Activated CD4-positive, alpha-beta T cell treated with anti-CD3 and anti-CD28 coated beads for 48 hours (primary cell): Measurements from ENCODE around the gene DLX1.
"Not testable (repeated sequence)": the region's sequence is repeated elsewhere in the genome, so short reads cannot be mapped to it uniquely, and the experiment has no call there.

Source experiments
- DNase-seq: peaks from one replicate; pipeline ENCODE4 v3.0.0-alpha.2; 2020

The DLX1 gene

GRCh38 chr2:172085460-172086159 lies at the start of gene DLX1:
DLX1 (plus strand) TSS chr2:172085507; CDS start chr2:172085678, 171 bp downstream.
- peak; percentile 28 for DNase-seq

GRCh38 chr2:172038121-172038520 lies 47.2 kb upstream of the DLX1 start:
- no peak for DNase-seq

- DNase-seq = no peak
Observed at GRCh38 chr2:172038604-172039003, 46.7 kb upstream of the DLX1 start.

- no peak for DNase-seq
Observed at GRCh38 chr2:172039011-172039704, 46.1 kb upstream of the DLX1 start.

- DNase-seq = no peak
Observed at GRCh38 chr2:172040311-172040710, 45.0 kb upstream of the DLX1 start.

- no peak for DNase-seq
Observed at GRCh38 chr2:172046080-172046678, 39.1 kb upstream of the DLX1 start.

GRCh38 chr2:172046866-172047565 lies 38.3 kb upstream of the DLX1 start:
- DNase-seq = no peak

GRCh38 chr2:172047566-172048507 lies 37.5 kb upstream of the DLX1 start:
- no peak for DNase-seq

GRCh38 chr2:172048508-172049503 lies 36.5 kb upstream of the DLX1 start:
- no peak for DNase-seq

- no peak for DNase-seq
Observed at GRCh38 chr2:172049567-172050120, 35.7 kb upstream of the DLX1 start.

- DNase-seq = no peak
Observed at GRCh38 chr2:172050479-172051125, 34.7 kb upstream of the DLX1 start.

GRCh38 chr2:172052000-172052983 lies 33.0 kb upstream of the DLX1 start:
- DNase-seq = no peak

- no peak for DNase-seq
Observed at GRCh38 chr2:172053486-172053885, 31.8 kb upstream of the DLX1 start.

- no peak for DNase-seq
Observed at GRCh38 chr2:172056293-172056692, 29.0 kb upstream of the DLX1 start.

GRCh38 chr2:172058660-172059059 lies 26.6 kb upstream of the DLX1 start:
- DNase-seq = no peak

GRCh38 chr2:172060118-172060517 lies 25.2 kb upstream of the DLX1 start:
- DNase-seq = not testable (repeated sequence)

GRCh38 chr2:172062402-172063004 lies 22.8 kb upstream of the DLX1 start:
- DNase-seq = no peak

- DNase-seq = no peak
Observed at GRCh38 chr2:172063446-172063845, 21.9 kb upstream of the DLX1 start.
